H1 (cell line): Measurements from ENCODE around the gene RRP1. TPM values are rescaled to one million over a fixed set of nuclear protein-coding genes. Genes with fewer than 3 reads are reported as not detected.

ENCODE experiments used
- BCL11A ChIP-seq, 2 experiments: IDR thresholded peaks; one replicate each; pipeline ENCODE4 v1.6.1; 2011; ENCODE audit warnings: low read depth in 2 of 2, low read length in 2 of 2, mild to moderate bottlenecking in 2 of 2
- BRCA1 ChIP-seq: IDR thresholded peaks from 2 replicates; pipeline ENCODE4 v1.6.1; 2012; ENCODE audit warnings: low read depth, low read length, improper control_type of control experiment
- HDAC6 ChIP-seq: IDR thresholded peaks from one replicate; pipeline ENCODE4 v1.7.1; 2012; ENCODE audit warnings: low read depth, mild to moderate bottlenecking, inconsistent platforms, low read length, moderate library complexity
- RNF2 ChIP-seq: fragments of 200-900, 300-1000 bp; sonication (generic); IDR thresholded peaks from 2 replicates; pipeline ENCODE4 v1.7.1; 2016; ENCODE audit warnings: borderline replicate concordance, low read depth, mild to moderate bottlenecking, antibody characterized with exemption, low read length; ENCODE audit not compliant: poor library complexity, severe bottlenecking; ENCODE audit errors: missing control alignments
- SIN3A ChIP-seq, 2 experiments: IDR thresholded peaks in 1 of 2; conservative IDR thresholded peaks in 1 of 2; 2 replicates each; pipeline ENCODE4 v1.6.1; 2011 to 2012; ENCODE audit warnings: low read length in 2 of 2, improper control_type of control experiment in 1 of 2, low read depth in 1 of 2, mild to moderate bottlenecking in 1 of 2
- SIRT6 ChIP-seq: IDR thresholded peaks from one replicate; pipeline ENCODE4 v1.7.1; 2012; ENCODE audit warnings: low read length, inconsistent platforms
- SP2 ChIP-seq: IDR thresholded peaks from 2 replicates; pipeline ENCODE4 v1.6.1; 2012; ENCODE audit warnings: mild to moderate bottlenecking, low read length, inconsistent platforms
- SUZ12 ChIP-seq: fragments of 200-600 bp; sonication (generic); IDR thresholded peaks from 2 replicates; pipeline ENCODE4 v1.6.1; 2012; ENCODE audit warnings: mild to moderate bottlenecking, inconsistent platforms, low read length, moderate library complexity, mixed read lengths
- TCF12 ChIP-seq: IDR thresholded peaks from 2 replicates; pipeline ENCODE4 v1.6.1; 2011; ENCODE audit warnings: low read depth, mild to moderate bottlenecking, low read length
- polyA plus RNA-seq, 7 experiments: library from polyadenylated mRNA; depleted of rRNA in 3 of 7; stranded (reverse) in 5 of 7; unstranded in 2 of 7; fragments of >200 nt in 5 of 7; fragments of 200-250 nt in 2 of 7; gene quantifications; 1 replicate in 5 of 7; 2 replicates in 1 of 7; 4 replicates in 1 of 7; pipeline versions ENCODE4 v1.2.1 to v1.2.3, GENCODE V29; 2011 to 2013; ENCODE audit warnings: missing spikeins in 2 of 7, mixed read lengths in 2 of 7
- total RNA-seq: library from RNA; stranded (reverse); fragmentation: NEBNext Ultra II Directional; extraction: Animal tissue kit (Norgen Biotek cat#: 25700); gene quantifications from 2 replicates; pipeline ENCODE4 v1.2.1, GENCODE V29; 2021
- TF ChIP-seq, protein P1 (sequence below): fragments of 300-600 bp; sonication (generic); IDR thresholded peaks from 2 replicates; pipeline ENCODE4 v1.7.1; 2012; ENCODE audit warnings: low read length, moderate library complexity, mild to moderate bottlenecking, inconsistent platforms; ENCODE audit not compliant: insufficient replicate concordance
- TF ChIP-seq, protein P2 (sequence below): IDR thresholded peaks from 2 replicates; pipeline ENCODE4 v1.6.1; 2011; ENCODE audit warnings: low read depth, mild to moderate bottlenecking, low read length; ENCODE audit not compliant: insufficient read depth

The RRP1 gene
- total and polyA plus RNA-seq, 2 of the 8 experiments (the other 6 are each of a cell fraction or from before 2014, with no cell fraction given): 11.6 to 55.2 TPM

DNA sequence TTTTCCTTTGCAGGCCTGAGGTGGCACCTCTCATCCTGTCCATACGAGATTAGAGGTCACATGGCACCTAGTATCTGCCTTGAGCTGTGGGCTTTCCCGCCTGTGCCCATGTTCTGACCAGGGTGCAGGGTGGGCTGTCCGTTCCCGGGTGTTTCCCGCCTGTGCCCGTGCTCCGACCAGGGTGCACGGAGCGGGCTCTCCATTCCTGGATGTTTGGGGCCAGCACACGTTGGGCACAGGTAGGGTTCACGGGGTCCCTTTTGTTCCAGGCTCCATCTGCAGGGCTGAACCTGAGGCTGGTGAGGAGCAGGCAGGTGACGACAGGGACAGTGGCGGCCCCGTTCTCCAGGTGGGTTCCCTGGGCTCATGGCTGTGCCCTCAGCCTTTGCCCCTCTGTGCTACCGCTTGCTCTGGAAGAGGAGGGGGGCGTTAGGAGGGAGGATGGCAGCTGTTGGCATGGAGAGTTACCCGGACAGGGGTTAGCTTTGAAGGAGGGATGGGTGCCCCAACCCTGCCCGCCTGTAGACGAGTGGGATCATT is 10.0 kb downstream of the RRP1 start (continued):
- TF ChIP-seq, protein P1, sequence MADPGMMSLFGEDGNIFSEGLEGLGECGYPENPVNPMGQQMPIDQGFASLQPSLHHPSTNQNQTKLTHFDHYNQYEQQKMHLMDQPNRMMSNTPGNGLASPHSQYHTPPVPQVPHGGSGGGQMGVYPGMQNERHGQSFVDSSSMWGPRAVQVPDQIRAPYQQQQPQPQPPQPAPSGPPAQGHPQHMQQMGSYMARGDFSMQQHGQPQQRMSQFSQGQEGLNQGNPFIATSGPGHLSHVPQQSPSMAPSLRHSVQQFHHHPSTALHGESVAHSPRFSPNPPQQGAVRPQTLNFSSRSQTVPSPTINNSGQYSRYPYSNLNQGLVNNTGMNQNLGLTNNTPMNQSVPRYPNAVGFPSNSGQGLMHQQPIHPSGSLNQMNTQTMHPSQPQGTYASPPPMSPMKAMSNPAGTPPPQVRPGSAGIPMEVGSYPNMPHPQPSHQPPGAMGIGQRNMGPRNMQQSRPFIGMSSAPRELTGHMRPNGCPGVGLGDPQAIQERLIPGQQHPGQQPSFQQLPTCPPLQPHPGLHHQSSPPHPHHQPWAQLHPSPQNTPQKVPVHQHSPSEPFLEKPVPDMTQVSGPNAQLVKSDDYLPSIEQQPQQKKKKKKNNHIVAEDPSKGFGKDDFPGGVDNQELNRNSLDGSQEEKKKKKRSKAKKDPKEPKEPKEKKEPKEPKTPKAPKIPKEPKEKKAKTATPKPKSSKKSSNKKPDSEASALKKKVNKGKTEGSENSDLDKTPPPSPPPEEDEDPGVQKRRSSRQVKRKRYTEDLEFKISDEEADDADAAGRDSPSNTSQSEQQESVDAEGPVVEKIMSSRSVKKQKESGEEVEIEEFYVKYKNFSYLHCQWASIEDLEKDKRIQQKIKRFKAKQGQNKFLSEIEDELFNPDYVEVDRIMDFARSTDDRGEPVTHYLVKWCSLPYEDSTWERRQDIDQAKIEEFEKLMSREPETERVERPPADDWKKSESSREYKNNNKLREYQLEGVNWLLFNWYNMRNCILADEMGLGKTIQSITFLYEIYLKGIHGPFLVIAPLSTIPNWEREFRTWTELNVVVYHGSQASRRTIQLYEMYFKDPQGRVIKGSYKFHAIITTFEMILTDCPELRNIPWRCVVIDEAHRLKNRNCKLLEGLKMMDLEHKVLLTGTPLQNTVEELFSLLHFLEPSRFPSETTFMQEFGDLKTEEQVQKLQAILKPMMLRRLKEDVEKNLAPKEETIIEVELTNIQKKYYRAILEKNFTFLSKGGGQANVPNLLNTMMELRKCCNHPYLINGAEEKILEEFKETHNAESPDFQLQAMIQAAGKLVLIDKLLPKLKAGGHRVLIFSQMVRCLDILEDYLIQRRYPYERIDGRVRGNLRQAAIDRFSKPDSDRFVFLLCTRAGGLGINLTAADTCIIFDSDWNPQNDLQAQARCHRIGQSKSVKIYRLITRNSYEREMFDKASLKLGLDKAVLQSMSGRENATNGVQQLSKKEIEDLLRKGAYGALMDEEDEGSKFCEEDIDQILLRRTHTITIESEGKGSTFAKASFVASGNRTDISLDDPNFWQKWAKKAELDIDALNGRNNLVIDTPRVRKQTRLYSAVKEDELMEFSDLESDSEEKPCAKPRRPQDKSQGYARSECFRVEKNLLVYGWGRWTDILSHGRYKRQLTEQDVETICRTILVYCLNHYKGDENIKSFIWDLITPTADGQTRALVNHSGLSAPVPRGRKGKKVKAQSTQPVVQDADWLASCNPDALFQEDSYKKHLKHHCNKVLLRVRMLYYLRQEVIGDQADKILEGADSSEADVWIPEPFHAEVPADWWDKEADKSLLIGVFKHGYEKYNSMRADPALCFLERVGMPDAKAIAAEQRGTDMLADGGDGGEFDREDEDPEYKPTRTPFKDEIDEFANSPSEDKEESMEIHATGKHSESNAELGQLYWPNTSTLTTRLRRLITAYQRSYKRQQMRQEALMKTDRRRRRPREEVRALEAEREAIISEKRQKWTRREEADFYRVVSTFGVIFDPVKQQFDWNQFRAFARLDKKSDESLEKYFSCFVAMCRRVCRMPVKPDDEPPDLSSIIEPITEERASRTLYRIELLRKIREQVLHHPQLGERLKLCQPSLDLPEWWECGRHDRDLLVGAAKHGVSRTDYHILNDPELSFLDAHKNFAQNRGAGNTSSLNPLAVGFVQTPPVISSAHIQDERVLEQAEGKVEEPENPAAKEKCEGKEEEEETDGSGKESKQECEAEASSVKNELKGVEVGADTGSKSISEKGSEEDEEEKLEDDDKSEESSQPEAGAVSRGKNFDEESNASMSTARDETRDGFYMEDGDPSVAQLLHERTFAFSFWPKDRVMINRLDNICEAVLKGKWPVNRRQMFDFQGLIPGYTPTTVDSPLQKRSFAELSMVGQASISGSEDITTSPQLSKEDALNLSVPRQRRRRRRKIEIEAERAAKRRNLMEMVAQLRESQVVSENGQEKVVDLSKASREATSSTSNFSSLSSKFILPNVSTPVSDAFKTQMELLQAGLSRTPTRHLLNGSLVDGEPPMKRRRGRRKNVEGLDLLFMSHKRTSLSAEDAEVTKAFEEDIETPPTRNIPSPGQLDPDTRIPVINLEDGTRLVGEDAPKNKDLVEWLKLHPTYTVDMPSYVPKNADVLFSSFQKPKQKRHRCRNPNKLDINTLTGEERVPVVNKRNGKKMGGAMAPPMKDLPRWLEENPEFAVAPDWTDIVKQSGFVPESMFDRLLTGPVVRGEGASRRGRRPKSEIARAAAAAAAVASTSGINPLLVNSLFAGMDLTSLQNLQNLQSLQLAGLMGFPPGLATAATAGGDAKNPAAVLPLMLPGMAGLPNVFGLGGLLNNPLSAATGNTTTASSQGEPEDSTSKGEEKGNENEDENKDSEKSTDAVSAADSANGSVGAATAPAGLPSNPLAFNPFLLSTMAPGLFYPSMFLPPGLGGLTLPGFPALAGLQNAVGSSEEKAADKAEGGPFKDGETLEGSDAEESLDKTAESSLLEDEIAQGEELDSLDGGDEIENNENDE: no peak
- no peak for TF ChIP-seq TCF12
- no peak for TF ChIP-seq SP2
- TF ChIP-seq RNF2: no peak
- TF ChIP-seq SIRT6: no peak
- TF ChIP-seq, protein P2, sequence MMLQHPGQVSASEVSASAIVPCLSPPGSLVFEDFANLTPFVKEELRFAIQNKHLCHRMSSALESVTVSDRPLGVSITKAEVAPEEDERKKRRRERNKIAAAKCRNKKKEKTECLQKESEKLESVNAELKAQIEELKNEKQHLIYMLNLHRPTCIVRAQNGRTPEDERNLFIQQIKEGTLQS: no peak
- TF ChIP-seq SIN3A (conservative IDR thresholded peaks at IDR 0.05 in 1 of 2, IDR thresholded peaks at IDR 0.05 in 1 of 2; ENCODE audit: low read depth in 1 of 2, low read length in 2 of 2): no peak
- TF ChIP-seq BCL11A (IDR thresholded peaks at IDR 0.05; ENCODE audit: low read depth in 2 of 2, low read length in 2 of 2): no peak
- no peak for TF ChIP-seq SUZ12
- TF ChIP-seq HDAC6: no peak
- no peak for TF ChIP-seq BRCA1
